ENCODE data around the gene AGAP1. TPM values are rescaled to one million over a fixed set of nuclear protein-coding genes. Genes with fewer than 3 reads are reported as not detected.
A peak's percentile ranks its signal among the peaks of the same experiment; 100 is the strongest.

The AGAP1 gene
- total RNA-seq, 1 experiment from 2014 or later: 25.8 TPM

GRCh38 chr2:235597081-235597615 lies 103.3 kb downstream of the AGAP1 start:
- Mint-ChIP-seq H3K27ac (0 out of 7 replicates have a peak overlapping the region, but pooled peaks of 1 of the 3 experiments have one; percentile 34), H3K4me3 (no peak overlapping the region), H3K36me3 (ENCODE audit: insufficient read depth in 1 of 3, low read depth in 3 of 3) (no peaks in the 10 kb centered on the region; a peak in 1 of 7 replicates), H3K9me3 (peaks cover 0 to under 1% of the 10 kb centered on the region in 2 experiments; a peak in 2 of 5 replicates), H3K4me1 (peaks cover 24 to 27% of the 10 kb centered on the region in 2 experiments), H3K27me3 (ENCODE audit: low read depth) (no peaks in the 10 kb centered on the region; the same call in 1 of the 2 replicates)
- no peak overlapping the region for H2BK12ac ChIP-seq (ENCODE audit: insufficient read length, low read depth, low read length)
- peaks cover 3% of the 10 kb centered on the region; the same call in 1 of the 2 replicates for H3K79me2 ChIP-seq (ENCODE audit: insufficient read depth, low read length)
- H2BK5ac ChIP-seq (ENCODE audit: insufficient read length, low read length): no peak overlapping the region
- no peak overlapping the region for H3K9ac ChIP-seq (ENCODE audit: extremely low read depth, insufficient read length, low read length)
- H2AFZ ChIP-seq (ENCODE audit: low read length): no peak overlapping the region
- no peak overlapping the region for H2BK15ac ChIP-seq (ENCODE audit: low read depth, low read length)
- H3T11ph ChIP-seq (ENCODE audit: low read length): no peak overlapping the region
- H3K4me1 ChIP-seq (ENCODE audit: insufficient read depth, low read length): no peaks in the 10 kb centered on the region
- no peak overlapping the region for H3K18ac ChIP-seq (ENCODE audit: insufficient read length, low read depth, low read length)
- H2AK5ac ChIP-seq (ENCODE audit: insufficient read length, low read length): no peak overlapping the region
- H3K4me2 ChIP-seq (ENCODE audit: insufficient read depth, insufficient read length, low read length): no peak overlapping the region
- no peak overlapping the region for H3K56ac ChIP-seq (ENCODE audit: insufficient read length, low read depth, low read length)
- TF ChIP-seq CTCF (conservative IDR thresholded peaks at IDR 0.05): no peak
- no peak overlapping the region for H4K5ac ChIP-seq (ENCODE audit: insufficient read length, low read depth, low read length)
- no peaks in the 10 kb centered on the region for H3K27me3 ChIP-seq (ENCODE audit: insufficient read depth, low read length)
- no peaks in the 10 kb centered on the region for H4K20me1 ChIP-seq (ENCODE audit: control insufficient read depth, insufficient read depth, insufficient read length)
- no peak overlapping the region for H3K14ac ChIP-seq (ENCODE audit: insufficient read depth, low read length)
- no peak overlapping the region for H3K4ac ChIP-seq (ENCODE audit: low read depth, low read length)
- no peak overlapping the region for H2BK20ac ChIP-seq (ENCODE audit: low read depth, low read length, poor library complexity, severe bottlenecking)
- DNase-seq: no peak
- H3K79me1 ChIP-seq (ENCODE audit: insufficient read depth, low read depth, low read length, poor library complexity, severe bottlenecking): peaks cover 7% of the 10 kb centered on the region
- H3K27ac ChIP-seq (ENCODE audit: insufficient read length, low read depth, low read length): no peak overlapping the region
- no peaks in the 10 kb centered on the region for H3K23me2 ChIP-seq (ENCODE audit: insufficient read length, low read depth, low read length, poor library complexity, severe bottlenecking)
- H2BK120ac ChIP-seq (ENCODE audit: low read depth, low read length, poor library complexity, severe bottlenecking): no peak overlapping the region
- H4K8ac ChIP-seq (replicated peaks; ENCODE audit: insufficient read length, low read depth, low read length): no peak overlapping the region
- H4K91ac ChIP-seq (ENCODE audit: insufficient read length, low read depth, low read length): no peak overlapping the region
- no peak overlapping the region for H3K23ac ChIP-seq (ENCODE audit: insufficient read length, low read depth, low read length)
- WGBS (ENCODE audit: extremely low coverage, insufficient read length, low lambda C conversion rate): no CpG with 5 or more reads among the region's 5 CpGs
- H3K9me3 ChIP-seq (ENCODE audit: control insufficient read depth, low read depth, low read length): no peaks in the 10 kb centered on the region

Measured in H9 (cell line).